ENCODE data around the gene PIGM. TPM values are rescaled to one million over a fixed set of nuclear protein-coding genes. Genes with fewer than 3 reads are reported as not detected.

PIGM gene
- total and polyA plus RNA-seq, 8 donors, result 0.76 to 8.7 (median 4.0) TPM

DNA sequence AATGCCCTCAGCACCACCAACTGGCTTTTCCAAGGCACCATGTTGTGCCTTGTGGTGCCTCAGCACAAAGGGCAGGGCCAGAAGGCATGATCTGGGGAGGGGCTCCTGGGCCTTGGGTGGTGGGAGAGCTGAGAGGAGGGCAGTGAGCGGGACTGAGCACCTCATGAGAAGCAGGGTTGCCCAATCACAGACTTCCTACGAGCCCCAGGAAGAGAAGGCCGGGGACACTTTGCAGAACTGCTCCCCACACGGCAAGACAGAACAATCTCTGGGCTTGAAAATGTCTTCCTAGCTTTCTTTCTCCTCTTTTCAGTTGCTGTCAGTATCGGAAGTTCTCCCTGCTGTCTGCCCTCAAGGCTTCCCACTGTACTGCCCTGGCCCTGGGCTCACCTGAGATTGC lies 31.4 kb upstream of the PIGM start:
- H3K27me3 ChIP-seq, result peaks cover 0 to 42% (median 0%) of the 10 kb centered on the region in 3 donors
- intact Hi-C loops (cut with DNase I; ENCODE audit: low total_unique reads), result no loop called here
- no peak for TF ChIP-seq POLR2AphosphoS5 (IDR thresholded peaks at IDR 0.05)
- no peak for TF ChIP-seq EP300 (IDR thresholded peaks at IDR 0.05)
- TF ChIP-seq POLR2A (IDR thresholded peaks at IDR 0.05), result no peak
- TF ChIP-seq, protein P1, sequence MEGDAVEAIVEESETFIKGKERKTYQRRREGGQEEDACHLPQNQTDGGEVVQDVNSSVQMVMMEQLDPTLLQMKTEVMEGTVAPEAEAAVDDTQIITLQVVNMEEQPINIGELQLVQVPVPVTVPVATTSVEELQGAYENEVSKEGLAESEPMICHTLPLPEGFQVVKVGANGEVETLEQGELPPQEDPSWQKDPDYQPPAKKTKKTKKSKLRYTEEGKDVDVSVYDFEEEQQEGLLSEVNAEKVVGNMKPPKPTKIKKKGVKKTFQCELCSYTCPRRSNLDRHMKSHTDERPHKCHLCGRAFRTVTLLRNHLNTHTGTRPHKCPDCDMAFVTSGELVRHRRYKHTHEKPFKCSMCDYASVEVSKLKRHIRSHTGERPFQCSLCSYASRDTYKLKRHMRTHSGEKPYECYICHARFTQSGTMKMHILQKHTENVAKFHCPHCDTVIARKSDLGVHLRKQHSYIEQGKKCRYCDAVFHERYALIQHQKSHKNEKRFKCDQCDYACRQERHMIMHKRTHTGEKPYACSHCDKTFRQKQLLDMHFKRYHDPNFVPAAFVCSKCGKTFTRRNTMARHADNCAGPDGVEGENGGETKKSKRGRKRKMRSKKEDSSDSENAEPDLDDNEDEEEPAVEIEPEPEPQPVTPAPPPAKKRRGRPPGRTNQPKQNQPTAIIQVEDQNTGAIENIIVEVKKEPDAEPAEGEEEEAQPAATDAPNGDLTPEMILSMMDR (IDR thresholded peaks at IDR 0.05), result no peak
- no peak overlapping the region for H3K27ac ChIP-seq
- H3K4me3 ChIP-seq, result no peak overlapping the region
- no peaks in the 10 kb centered on the region for H3K36me3 ChIP-seq
- H3K4me1 ChIP-seq, result no peaks in the 10 kb centered on the region
- 83 to 93% (median 91%) methylated on average over 5 of the region's 5 CpGs for whole genome bisulfite sequencing, 5 donors
- no peak for DNase-seq
- no peaks in the 10 kb centered on the region for H3K9me3 ChIP-seq

GRCh38 chr1:160062230-160062532 lies 30.4 kb upstream of the PIGM start:
- TF ChIP-seq, protein P1 (IDR thresholded peaks at IDR 0.05), result no peak
- TF ChIP-seq EP300 (IDR thresholded peaks at IDR 0.05) (no peak), POLR2A (IDR thresholded peaks at IDR 0.05) (no peak), POLR2AphosphoS5 (IDR thresholded peaks at IDR 0.05) (no peak)
- Histone ChIP-seq H3K27me3 (peaks cover 0 to 48% (median 0%) of the 10 kb centered on the region in 3 donors), H3K9me3 (no peaks in the 10 kb centered on the region), H3K4me3 (no peak overlapping the region), H3K27ac (no peak overlapping the region), H3K4me1 (no peaks in the 10 kb centered on the region), H3K36me3 (no peaks in the 10 kb centered on the region)
- no peak for DNase-seq
- 62 to 83% (median 73%) methylated on average over 2 to 6 of the region's 6 CpGs for WGBS, 5 donors
- intact Hi-C loops (cut with DNase I; ENCODE audit: low total_unique reads), result no loop called here

DNA sequence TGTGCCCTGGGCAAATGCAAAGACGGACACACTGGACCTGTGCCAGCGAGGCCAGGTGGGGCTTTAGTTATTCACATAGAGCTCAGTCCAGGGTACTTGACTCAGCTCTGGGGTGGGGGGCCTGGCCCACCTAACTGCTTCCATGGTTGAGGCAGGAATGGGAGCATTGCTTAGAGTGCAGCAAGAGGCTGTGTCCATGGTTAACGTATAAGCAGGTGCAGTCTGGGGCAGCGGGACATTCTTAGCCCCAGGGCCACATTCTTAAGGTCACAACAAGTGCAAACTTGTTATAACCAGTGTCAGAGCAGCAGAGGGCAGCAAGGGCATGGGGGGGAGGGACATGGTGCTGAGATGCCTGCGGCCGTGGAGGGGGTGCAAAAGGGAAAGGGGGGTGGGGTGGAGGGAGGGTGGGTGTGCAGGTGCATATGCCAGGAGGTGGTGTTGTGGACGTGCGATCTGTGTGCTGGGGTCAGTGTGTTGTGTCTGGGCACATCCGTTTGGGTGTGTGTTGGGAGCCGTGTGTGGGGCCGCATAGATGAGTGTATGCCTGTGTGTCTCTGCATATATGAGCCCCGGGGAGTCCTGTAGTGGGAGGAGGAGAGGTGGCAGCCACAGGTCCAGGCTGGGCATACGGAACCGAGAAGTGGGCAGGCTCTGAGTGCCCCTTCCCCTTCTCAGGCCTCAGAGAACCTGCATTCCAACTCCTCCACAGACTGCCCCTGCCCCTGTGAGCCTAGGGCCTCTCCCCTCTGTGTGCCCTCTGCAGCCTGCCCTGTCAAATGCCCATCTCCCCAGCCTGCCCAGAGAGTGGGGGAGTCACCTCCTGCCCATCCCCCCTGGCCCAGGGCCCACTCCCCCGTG lies 29.8 kb upstream of the PIGM start:
- Histone ChIP-seq H3K27me3 (peaks cover 0 to 50% (median 0%) of the 10 kb centered on the region in 3 donors), H3K9me3 (no peaks in the 10 kb centered on the region), H3K27ac (peak overlapping the region in 1 of 5 donors; percentile 41), H3K4me3 (no peak overlapping the region), H3K4me1 (no peaks in the 10 kb centered on the region), H3K36me3 (no peaks in the 10 kb centered on the region)
- 51 to 55% (median 52%) methylated on average over 15 of the region's 15 CpGs for WGBS, 5 donors
- intact Hi-C loops (cut with DNase I; ENCODE audit: low total_unique reads), result no loop called here
- TF ChIP-seq, protein P1 (IDR thresholded peaks at IDR 0.05), result no peak
- no peak for TF ChIP-seq POLR2A (IDR thresholded peaks at IDR 0.05)
- TF ChIP-seq EP300 (IDR thresholded peaks at IDR 0.05), result no peak
- no peak for TF ChIP-seq POLR2AphosphoS5 (IDR thresholded peaks at IDR 0.05)
- DNase-seq, result no peak

GRCh38 chr1:160058087-160058486 lies 26.3 kb upstream of the PIGM start:
- Histone ChIP-seq H3K9me3 (no peaks in the 10 kb centered on the region), H3K27me3 (peaks cover 0 to 80% (median 0%) of the 10 kb centered on the region in 3 donors), H3K27ac (no peak overlapping the region), H3K36me3 (no peaks in the 10 kb centered on the region), H3K4me1 (no peaks in the 10 kb centered on the region), H3K4me3 (no peak overlapping the region)
- intact Hi-C loops (cut with DNase I; ENCODE audit: low total_unique reads), result no loop called here
- WGBS, 5 donors, result 25 to 43% (median 38%) methylated on average over 2 of the region's 2 CpGs
- DNase-seq, result no peak
- TF ChIP-seq POLR2AphosphoS5 (IDR thresholded peaks at IDR 0.05) (no peak), POLR2A (IDR thresholded peaks at IDR 0.05) (no peak), EP300 (IDR thresholded peaks at IDR 0.05) (no peak)
- TF ChIP-seq, protein P1 (IDR thresholded peaks at IDR 0.05), result no peak
